DMS114 treated with DMSO at 0.1 percent for 48 hours (cell line): ENCODE measurements around the gene ADGRL3.

Experiments used
- DNase-seq: peaks from one replicate; lab custom pipeline; 2025; ENCODE audit not compliant: unreplicated experiment; lab: John Stamatoyannopoulos, UW

Gene ADGRL3

GRCh38 chr4:61864286-61864685 lies 664.2 kb downstream of the ADGRL3 start:
- DNase-seq, result no peak

GRCh38 chr4:61866378-61867030 lies 666.4 kb downstream of the ADGRL3 start:
- DNase-seq, result no peak

GRCh38 chr4:61872983-61873382 lies 672.9 kb downstream of the ADGRL3 start:
- no peak for DNase-seq

GRCh38 chr4:61877266-61877665 lies 677.1 kb downstream of the ADGRL3 start:
- DNase-seq, result no peak

GRCh38 chr4:61877893-61878292 lies 677.8 kb downstream of the ADGRL3 start:
- no peak for DNase-seq

- no peak for DNase-seq
Measured at GRCh38 chr4:61882381-61882780, 682.3 kb downstream of the ADGRL3 start.

GRCh38 chr4:61886131-61886530 lies 686.0 kb downstream of the ADGRL3 start:
- no peak for DNase-seq

- DNase-seq, result no peak
Measured at GRCh38 chr4:61889117-61889516, 689.0 kb downstream of the ADGRL3 start.

GRCh38 chr4:61890321-61890720 lies 690.2 kb downstream of the ADGRL3 start:
- DNase-seq, result no peak

GRCh38 chr4:61891953-61892352 lies 691.8 kb downstream of the ADGRL3 start:
- no peak for DNase-seq

GRCh38 chr4:61896634-61897033 lies 696.5 kb downstream of the ADGRL3 start:
- DNase-seq, result no peak

- DNase-seq, result no peak
Measured at GRCh38 chr4:61909031-61909430, 708.9 kb downstream of the ADGRL3 start.

- DNase-seq, result no peak
Measured at GRCh38 chr4:61911313-61911756, 711.2 kb downstream of the ADGRL3 start.

- DNase-seq, result no peak
Measured at GRCh38 chr4:61913619-61914018, 713.5 kb downstream of the ADGRL3 start.

- DNase-seq, result no peak
Measured at GRCh38 chr4:61915501-61915900, 715.4 kb downstream of the ADGRL3 start.

- no peak for DNase-seq
Measured at GRCh38 chr4:61918507-61918906, 718.4 kb downstream of the ADGRL3 start.

- DNase-seq, result no peak
Measured at GRCh38 chr4:61918987-61919386, 718.9 kb downstream of the ADGRL3 start.

- no peak for DNase-seq
Measured at GRCh38 chr4:61919561-61919960, 719.4 kb downstream of the ADGRL3 start.

GRCh38 chr4:61921920-61922319 lies 721.8 kb downstream of the ADGRL3 start:
- DNase-seq, result no peak

- no peak for DNase-seq
Measured at GRCh38 chr4:61922766-61923165, 722.6 kb downstream of the ADGRL3 start.

- no peak for DNase-seq
Measured at GRCh38 chr4:61923179-61923578, 723.1 kb downstream of the ADGRL3 start.

GRCh38 chr4:61924131-61924530 lies 724.0 kb downstream of the ADGRL3 start:
- no peak for DNase-seq

GRCh38 chr4:61933527-61933926 lies 733.4 kb downstream of the ADGRL3 start:
- DNase-seq, result no peak
